H1 (cell line): ENCODE data around the gene LIPG. TPM values are rescaled to one million over a fixed set of nuclear protein-coding genes. Genes with fewer than 3 reads are reported as not detected.

Experiments used
- EGR1 ChIP-seq: IDR thresholded peaks from 2 replicates; pipeline ENCODE4 v1.6.1; 2011; ENCODE audit warnings: low read depth, low read length, borderline replicate concordance
- FOSL1 ChIP-seq: IDR thresholded peaks from 2 replicates; pipeline ENCODE4 v1.6.1; 2011; ENCODE audit warnings: mild to moderate bottlenecking, low read depth, low read length, moderate library complexity; ENCODE audit not compliant: insufficient read depth
- polyA plus RNA-seq, 7 experiments: library from polyadenylated mRNA; depleted of rRNA in 3 of 7; stranded (reverse) in 5 of 7; unstranded in 2 of 7; fragments of >200 nt in 5 of 7; fragments of 200-250 nt in 2 of 7; gene quantifications; 1 replicate in 5 of 7; 2 replicates in 1 of 7; 4 replicates in 1 of 7; pipeline versions ENCODE4 v1.2.1 to v1.2.3, GENCODE V29; 2011 to 2013; ENCODE audit warnings: missing spikeins in 2 of 7, mixed read lengths in 2 of 7
- total RNA-seq: library from RNA; stranded (reverse); fragmentation: NEBNext Ultra II Directional; extraction: Animal tissue kit (Norgen Biotek cat#: 25700); gene quantifications from 2 replicates; pipeline ENCODE4 v1.2.1, GENCODE V29; 2021

The LIPG gene
- total and polyA plus RNA-seq, 2 of the 8 experiments (the other 6 are each of a cell fraction or from before 2014, with no cell fraction given) = 9.2 to 9.8 TPM

DNA sequence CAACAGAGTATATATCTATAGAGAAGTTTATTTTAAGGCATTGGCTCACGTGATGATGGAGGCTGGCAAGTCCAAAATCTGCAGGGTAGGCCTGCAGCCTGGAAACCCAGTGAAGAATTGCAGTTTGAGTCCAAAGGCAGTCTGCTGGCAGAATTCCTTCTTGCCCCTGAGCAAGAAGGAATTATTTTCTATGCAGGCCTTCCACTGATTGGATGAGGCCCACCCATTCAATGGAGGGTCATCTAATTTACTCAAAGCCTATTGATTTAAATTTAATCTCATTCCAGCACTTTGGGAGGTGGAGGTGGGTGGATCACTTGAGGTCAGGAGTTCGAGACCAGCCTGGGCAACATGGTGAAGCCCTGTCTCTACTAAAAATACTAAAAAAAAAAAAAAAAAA, 44.4 kb upstream of the LIPG start (continued):
- TF ChIP-seq FOSL1 (no peak), EGR1 (no peak)
